Keratinocyte (primary cell): ENCODE measurements around the gene NCKAP5.

Source experiments
- EZH2 ChIP-seq: IDR thresholded peaks from one replicate; pipeline ENCODE4 v1.6.1; 2012; ENCODE audit warnings: inconsistent platforms, mild to moderate bottlenecking, low read length, moderate library complexity
- TF ChIP-seq, protein P1 (sequence below), 3 experiments: IDR thresholded peaks in 1 of 3; conservative IDR thresholded peaks in 1 of 3; optimal IDR thresholded peaks in 1 of 3; 2 replicates in 2 of 3; 3 replicates in 1 of 3; pipeline versions ENCODE3 to v1.5.1; 2011; ENCODE audit warnings: low read length in 3 of 3, mild to moderate bottlenecking in 3 of 3, moderate library complexity in 2 of 3, control low read depth in 1 of 3, inconsistent platforms in 1 of 3; ENCODE audit not compliant: insufficient read depth in 2 of 3; ENCODE audit errors: extremely low read depth in 1 of 3

DNA sequence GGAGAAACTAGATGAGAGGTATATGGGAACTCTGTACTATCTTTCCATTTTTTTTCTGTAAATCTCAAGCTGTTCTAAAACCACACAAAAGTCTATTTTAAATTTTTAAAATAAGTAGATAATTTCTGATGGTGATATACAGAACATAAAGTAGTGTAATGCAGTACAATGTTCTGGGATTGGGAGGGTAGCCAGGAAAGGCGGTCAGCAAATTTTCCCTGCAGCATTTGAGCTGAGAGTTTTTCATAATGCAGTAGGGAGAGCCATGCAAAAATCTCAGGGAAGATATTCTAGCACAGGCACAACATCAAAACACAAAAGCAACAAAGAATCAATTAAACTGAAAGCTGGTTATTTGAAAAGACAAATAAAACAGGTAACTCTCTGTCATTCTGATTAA lies 141.5 kb downstream of the NCKAP5 start:
- TF ChIP-seq, protein P1, sequence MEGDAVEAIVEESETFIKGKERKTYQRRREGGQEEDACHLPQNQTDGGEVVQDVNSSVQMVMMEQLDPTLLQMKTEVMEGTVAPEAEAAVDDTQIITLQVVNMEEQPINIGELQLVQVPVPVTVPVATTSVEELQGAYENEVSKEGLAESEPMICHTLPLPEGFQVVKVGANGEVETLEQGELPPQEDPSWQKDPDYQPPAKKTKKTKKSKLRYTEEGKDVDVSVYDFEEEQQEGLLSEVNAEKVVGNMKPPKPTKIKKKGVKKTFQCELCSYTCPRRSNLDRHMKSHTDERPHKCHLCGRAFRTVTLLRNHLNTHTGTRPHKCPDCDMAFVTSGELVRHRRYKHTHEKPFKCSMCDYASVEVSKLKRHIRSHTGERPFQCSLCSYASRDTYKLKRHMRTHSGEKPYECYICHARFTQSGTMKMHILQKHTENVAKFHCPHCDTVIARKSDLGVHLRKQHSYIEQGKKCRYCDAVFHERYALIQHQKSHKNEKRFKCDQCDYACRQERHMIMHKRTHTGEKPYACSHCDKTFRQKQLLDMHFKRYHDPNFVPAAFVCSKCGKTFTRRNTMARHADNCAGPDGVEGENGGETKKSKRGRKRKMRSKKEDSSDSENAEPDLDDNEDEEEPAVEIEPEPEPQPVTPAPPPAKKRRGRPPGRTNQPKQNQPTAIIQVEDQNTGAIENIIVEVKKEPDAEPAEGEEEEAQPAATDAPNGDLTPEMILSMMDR (optimal IDR thresholded peaks at IDR 0.05 in 1 of 3, IDR thresholded peaks at IDR 0.05 in 1 of 3, conservative IDR thresholded peaks at IDR 0.05 in 1 of 3; ENCODE audit: extremely low read depth in 1 of 3, insufficient read depth in 2 of 3, low read length in 3 of 3): no peak
- no peak for TF ChIP-seq EZH2
